ENCODE data around the gene SAXO1.
"Not testable (repeated sequence)": the region's sequence is repeated elsewhere in the genome, so short reads cannot be mapped to it uniquely, and the experiment has no call there.

Gene SAXO1

GRCh38 chr9:18969128-18969527 lies 63.9 kb downstream of the SAXO1 start:
- DNase-seq: no peak

DNA sequence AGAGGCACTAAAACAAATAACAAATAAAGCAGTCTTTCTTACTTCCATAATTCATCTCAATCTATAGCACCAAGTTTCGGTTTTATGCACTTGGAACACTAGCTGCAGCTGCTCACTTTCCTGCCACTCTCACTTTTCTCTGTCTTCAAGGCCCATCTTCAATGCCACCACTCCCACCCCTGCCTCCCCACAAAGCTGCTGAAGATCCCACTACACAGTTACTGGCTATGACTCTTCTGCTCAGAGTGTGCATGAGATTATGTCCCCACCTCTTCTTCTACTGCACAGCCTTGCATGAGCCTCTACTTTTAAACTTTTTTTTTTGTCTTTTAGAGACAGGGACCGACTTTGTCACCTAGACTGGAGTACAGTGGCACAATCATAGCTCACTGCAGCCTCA lies 77.4 kb downstream of the SAXO1 start:
- DNase-seq: no peak

- no peak for DNase-seq
Measured at GRCh38 chr9:18951936-18952335, 81.1 kb downstream of the SAXO1 start.

DNA sequence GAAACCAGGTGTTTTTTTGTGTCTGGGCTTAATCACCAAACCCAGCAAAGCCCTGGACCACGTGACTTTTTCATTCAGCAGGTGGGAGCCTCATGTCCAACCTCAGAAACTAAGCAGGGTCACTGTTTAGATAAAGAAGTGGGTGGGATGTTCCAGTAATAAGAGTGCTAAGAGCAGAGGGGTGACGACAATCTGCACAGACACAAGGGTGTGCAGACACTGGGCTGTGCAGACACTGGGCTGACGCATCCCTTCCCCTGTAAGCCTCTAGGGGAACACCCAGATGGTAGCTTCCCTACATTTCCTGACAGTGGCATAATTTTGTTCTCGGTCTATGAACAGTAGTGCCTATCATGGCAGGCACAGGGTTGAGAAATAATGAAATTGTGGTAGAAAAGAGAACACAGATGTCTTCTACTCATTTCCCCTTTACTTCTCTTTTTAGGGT lies 85.1 kb downstream of the SAXO1 start:
- peak; percentile 36 for DNase-seq

- no peak for DNase-seq
Measured at GRCh38 chr9:18942801-18943200, 90.2 kb downstream of the SAXO1 start.

- DNase-seq: peak; percentile 80
Measured at GRCh38 chr9:18941060-18941740, 91.8 kb downstream of the SAXO1 start.

DNA sequence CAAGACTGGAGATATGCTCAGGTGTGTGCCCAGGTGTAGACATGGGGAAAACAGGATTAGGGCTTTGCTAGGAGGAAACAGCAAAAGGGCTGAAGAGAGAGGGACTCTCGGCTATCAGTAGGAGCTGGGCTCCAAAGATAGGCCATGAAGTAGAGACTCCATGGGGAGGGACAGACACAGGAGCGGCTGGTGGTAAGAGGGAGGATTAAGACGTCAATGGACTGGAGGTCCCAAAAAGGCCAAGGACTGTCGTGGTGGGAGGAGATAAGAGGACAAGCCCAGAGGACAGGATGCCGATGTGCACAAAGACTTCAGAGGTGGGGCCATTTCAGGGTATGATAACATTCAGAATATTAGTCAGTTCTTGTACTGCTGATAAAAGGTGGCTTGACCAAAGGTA lies 93.1 kb downstream of the SAXO1 start:
- DNase-seq: no peak

- DNase-seq: no peak
Measured at GRCh38 chr9:18936094-18936871, 96.7 kb downstream of the SAXO1 start.

DNA sequence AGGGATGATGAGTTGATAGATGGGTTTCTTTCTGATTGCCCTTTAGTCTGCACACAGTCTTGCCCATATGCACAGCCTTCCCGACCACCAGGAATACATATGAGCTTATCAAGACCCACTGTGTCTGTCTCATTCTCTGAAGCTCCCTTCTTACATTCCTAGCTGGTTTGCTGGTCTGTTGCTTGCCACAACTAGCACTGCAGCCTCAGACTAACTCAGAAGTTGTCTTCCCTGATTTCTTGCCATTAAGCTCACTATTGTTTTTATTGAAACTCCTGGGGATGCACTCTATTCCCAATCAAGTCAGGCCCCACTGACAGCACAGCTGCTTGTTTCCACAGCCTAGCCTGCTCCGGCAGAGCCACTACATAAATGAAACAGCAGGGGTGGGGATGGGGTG lies 97.5 kb downstream of the SAXO1 start:
- DNase-seq: no peak

DNA sequence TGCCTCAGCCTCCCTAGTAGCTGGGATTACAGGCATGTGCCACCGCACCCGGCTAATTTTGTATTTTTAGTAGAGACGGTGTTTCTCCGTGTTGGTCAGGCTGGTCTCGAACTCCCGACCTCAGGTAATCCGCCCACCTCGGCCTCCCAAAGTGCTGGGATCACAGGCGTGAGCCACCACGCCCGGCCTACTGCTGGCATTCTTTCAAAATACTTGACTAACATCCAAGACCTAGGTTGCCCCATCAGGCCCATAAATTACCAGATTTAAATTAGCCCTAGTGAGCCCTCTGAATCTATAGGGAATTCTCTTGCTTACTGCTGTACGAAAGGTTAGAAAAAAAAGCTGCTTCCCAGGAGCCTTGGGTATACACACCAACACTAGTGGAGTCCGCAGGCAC lies 102.4 kb downstream of the SAXO1 start:
- DNase-seq: not testable (repeated sequence)

DNA sequence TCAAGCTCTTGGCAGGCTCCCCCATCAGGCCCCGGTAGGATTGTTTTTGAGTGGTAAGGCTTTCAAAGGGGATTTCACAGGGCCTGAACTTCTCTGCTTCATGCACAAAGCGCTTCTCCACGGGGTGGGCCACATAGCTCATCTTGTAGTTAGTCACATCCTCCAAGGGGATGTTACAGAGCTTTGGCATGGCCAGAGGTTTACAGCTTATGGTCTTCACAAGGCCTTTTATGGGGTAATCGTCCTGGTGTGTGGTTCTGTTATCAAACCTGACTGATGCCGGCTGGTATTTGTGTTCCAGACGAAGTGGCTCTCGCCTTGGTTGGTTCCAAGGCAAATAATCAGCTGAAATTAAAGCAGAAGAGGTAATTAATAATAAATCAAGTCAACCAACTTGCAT lies 104.3 kb downstream of the SAXO1 start:
- no peak for DNase-seq

DNA sequence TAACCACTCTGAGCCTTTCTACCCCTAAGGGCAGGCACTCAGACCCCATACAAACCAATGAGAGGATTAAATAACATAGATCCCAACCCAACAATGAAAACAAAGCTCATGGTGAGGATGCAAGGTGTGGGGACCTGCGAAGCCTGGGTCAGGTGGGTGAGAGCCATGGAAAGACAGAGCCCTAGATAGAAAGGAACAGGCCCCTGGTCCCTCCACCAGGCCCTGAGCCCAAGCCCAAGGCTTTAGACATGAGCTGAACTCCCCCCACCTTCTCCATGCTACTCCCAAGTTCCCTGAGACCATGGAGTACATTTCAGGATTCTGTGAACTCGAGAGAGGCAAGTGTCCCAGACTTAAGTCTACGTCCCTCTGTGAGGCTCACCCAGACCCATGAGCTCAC lies 106.5 kb downstream of the SAXO1 start:
- no peak for DNase-seq

DNA sequence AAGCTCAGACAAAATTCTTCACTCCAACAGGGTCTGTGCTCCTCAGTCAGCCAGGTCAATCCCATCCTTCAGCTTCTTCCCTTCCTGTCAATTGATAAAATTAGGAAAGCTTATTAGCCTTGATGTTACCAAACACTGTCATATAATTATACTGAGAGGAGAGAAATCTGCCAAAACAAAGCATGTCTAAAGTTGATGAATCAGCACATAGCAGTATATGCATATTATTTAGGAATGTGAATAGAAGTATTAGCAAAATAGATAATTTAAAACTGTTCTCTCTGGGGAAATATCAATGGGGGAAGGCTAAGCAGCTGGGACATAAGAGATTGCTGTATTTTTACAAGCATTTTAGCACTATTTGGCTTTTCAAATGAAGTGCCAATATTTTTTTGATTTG lies 107.1 kb downstream of the SAXO1 start:
- DNase-seq: no peak

DNA sequence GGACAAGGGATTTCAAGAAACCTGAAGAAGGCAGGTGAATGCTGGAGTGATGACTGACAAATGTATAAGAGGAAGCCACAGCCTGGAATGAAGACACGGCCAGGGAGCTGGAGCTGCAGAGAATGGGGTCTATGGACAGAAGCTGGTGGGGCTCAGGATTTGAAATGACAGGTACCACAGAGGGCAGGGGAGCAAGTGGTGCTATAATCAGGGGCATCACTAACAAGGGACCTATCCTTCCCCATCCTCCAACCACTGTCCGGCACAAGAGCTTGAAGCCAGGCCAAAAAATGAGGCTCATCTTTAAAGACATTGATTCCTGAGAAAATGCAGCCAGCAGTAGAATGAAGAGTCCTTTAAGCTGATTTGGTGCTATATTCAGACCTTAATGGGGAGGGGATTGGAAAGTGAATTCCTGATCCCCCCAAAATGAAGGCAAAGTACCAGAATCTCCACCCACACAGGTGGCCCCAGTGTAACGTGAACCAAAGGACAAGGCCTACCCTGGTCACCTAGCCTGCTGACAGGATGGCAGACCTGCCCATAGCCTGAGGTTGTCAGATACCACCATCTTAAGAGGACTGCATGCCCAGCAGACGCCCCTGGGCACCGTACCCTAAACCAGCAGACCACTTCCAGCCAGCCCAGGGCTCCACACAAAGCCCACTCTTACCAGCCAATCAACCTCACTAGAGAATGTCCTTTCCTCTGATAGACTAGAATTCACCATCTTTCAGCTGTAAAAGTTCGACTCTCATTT lies 109.2 kb downstream of the SAXO1 start:
- no peak for DNase-seq

DNA sequence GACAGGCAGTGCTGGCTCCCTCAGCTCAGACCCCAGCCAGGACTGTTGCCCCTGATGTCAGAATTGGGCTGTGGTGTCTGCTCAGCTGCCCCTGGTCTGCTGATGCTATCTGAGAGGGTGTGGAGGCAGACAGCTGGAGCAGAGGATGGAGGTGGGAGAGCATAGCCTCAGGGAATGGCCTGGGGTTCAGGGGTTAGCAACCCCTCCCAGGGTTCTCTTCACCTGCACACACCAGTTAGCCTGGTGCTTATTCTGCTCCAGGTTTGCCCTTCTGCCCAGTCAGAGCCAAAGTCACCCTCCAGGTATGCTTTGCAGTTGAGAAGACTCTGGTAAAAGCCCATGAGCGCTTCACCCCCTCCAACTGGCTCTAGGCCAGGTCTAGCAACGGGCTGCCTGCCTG lies 109.8 kb downstream of the SAXO1 start:
- DNase-seq: no peak

GRCh38 chr9:18922161-18922885 lies 110.7 kb downstream of the SAXO1 start:
- no peak for DNase-seq

GRCh38 chr9:18921366-18922075 lies 111.5 kb downstream of the SAXO1 start:
- no peak for DNase-seq

DNA sequence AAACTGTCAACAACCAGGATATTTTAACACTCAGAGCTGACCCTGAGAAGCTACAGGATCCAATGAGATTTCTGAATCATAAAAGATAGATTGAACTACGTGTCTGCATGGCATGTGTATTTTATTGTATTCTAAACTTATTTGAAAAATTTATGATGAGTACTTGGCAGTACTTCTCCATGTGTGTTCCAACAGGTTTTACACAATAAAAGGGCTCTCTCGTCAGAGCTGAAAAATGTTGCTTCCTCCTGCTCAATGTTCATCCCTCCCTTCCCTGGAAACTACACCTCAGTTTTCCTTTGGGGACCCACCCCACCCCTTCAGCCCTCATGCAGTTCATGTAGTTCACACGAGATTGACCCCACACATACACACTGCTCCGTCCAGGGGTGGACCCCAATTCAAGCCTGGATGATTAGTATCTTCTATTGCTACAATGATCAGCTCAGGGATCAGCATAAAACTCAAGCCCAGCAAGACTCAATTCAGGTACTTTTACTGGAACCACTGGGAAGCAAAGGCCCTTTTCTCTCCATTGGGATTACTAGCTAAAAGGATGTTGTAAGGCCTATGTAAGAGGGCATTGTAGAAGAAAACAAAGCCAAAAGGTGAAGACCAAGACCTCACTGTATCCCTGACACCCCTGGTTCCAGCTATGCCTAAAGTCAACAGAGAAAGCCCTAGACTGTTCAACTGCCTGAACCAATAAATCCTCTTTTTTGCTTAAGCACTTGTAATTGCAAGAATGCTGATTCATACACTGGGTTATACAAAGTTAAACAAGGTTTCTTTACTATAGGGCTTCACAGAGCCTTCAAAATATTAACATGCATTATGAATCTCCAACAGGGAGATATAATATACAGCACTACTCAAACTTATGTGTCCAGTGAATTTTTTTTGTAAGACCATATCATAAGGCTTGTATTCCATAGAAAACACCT lies 112.6 kb downstream of the SAXO1 start:
- no peak for DNase-seq

DNA sequence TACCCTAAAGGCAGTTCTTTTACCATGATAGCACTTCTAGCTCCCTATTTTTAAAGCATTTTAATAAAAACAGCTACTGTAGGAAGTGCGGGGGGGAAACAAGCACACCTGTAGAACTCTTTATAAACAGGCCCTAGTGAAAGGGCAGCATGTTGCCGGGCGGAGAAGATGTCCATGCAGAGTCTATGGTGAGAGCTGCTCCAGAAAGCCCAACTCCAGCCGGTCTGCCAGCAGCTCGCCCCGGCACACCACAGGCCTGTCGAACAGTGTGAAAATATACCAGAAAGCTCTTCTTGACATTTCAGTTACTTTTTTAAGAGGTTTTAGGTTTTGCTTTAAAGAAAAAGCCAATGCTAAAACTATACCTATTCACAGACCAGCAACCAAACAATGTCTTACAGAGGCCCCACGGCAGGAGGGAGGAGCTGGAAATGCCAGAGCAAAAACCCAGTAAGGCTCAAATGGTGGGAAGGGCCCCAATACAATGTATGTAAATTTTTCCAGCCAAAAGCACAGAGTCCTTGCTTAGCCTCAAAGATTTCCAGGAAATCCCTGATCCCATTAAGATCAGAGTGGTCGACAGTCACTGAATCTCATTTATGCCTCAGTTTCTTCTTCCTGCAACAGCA lies 121.2 kb downstream of the SAXO1 start:
- DNase-seq: no peak

DNA sequence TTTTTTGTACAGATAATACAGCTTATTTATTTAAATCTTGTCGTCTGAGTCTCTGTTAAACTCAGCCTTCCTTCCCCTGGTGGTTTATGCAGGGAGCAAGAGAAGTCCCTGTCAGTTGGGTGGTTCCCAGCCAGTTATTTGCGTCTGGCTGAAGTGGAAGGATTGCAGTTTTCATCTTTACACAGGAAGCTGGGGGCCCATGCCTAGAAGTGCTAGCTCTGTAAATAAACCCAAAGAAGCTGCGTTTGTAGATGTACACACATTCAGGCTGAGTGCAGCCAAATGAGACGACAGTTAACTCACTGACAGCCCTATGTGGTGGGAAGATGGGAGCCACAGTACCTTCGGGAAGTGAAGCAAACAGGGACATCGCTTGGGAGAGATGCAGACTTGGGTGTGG lies 122.1 kb downstream of the SAXO1 start:
- DNase-seq: peak; percentile 90

GRCh38 chr9:18910435-18910834 lies 122.6 kb downstream of the SAXO1 start:
- DNase-seq: peak; percentile 85

Data from NCI-H1092 treated with DMSO at 0.1 percent for 48 hours (cell line).